Effector memory CD8-positive, alpha-beta T cell (primary cell): ENCODE measurements around the gene FNDC11.

ENCODE experiments used
- ATAC-seq: fragments of 150-1000 bp; cut with Tn5 transposase; replicated peaks from 2 replicates; pipeline ENCODE4 v1.10.0; 2021; ENCODE audit warnings: mild to moderate bottlenecking, moderate library complexity
- DNase-seq, 3 experiments: peaks; one replicate each; pipeline ENCODE4 v3.0.0; 2021
- H3K27ac Mint-ChIP-seq, 2 donors: one replicate each; pipeline ENCODE4 v1.8.0; 2022; ENCODE audit warnings: mild to moderate bottlenecking in 2 of 2, mixed read lengths in 2 of 2, moderate library complexity in 2 of 2
- H3K27me3 Mint-ChIP-seq, 2 donors: one replicate each; pipeline ENCODE4 v1.8.0; 2022; ENCODE audit warnings: mixed read lengths in 2 of 2
- H3K36me3 Mint-ChIP-seq: one replicate; pipeline ENCODE4 v1.8.0; 2022; ENCODE audit warnings: mild to moderate bottlenecking, moderate library complexity, mixed read lengths; ENCODE audit not compliant: insufficient read depth
- H3K4me1 Mint-ChIP-seq, 2 donors: one replicate each; pipeline ENCODE4 v1.8.0; 2022; ENCODE audit warnings: low read depth in 2 of 2, mixed read lengths in 2 of 2
- H3K4me3 Mint-ChIP-seq, 2 donors: one replicate each; pipeline ENCODE4 v1.8.0; 2022; ENCODE audit warnings: mild to moderate bottlenecking in 2 of 2, mixed read lengths in 2 of 2, moderate library complexity in 2 of 2
- H3K9me3 Mint-ChIP-seq, 2 donors: one replicate each; pipeline ENCODE4 v1.8.0; 2022; ENCODE audit warnings: mixed read lengths in 2 of 2

FNDC11 gene

DNA sequence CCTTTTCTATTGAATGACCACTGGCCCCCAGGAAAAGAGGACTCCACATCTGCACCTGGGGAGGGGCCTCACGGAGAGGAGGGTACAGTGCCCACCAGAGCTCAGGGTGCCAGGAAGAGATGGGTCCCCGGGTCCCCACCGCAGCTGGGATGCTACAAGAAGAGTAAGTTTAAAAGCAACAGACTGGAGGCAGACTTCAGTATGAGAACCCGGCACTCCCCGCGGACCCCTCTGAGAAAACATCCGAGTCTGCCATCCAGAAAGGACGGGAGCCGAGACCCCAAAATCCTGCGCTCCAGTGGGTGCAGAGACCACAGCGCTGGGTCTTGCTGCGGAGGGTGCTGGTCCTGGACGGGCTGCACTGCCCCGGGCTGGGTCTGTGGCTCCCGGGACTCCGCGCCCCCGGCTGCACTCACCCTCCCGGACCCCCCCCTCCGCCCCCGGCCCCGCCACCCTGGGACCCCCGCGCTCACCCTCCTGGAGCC lies 19.7 kb downstream of the FNDC11 start:
- H3K27me3 Mint-ChIP-seq, result no peaks in the 10 kb centered on the region

DNA sequence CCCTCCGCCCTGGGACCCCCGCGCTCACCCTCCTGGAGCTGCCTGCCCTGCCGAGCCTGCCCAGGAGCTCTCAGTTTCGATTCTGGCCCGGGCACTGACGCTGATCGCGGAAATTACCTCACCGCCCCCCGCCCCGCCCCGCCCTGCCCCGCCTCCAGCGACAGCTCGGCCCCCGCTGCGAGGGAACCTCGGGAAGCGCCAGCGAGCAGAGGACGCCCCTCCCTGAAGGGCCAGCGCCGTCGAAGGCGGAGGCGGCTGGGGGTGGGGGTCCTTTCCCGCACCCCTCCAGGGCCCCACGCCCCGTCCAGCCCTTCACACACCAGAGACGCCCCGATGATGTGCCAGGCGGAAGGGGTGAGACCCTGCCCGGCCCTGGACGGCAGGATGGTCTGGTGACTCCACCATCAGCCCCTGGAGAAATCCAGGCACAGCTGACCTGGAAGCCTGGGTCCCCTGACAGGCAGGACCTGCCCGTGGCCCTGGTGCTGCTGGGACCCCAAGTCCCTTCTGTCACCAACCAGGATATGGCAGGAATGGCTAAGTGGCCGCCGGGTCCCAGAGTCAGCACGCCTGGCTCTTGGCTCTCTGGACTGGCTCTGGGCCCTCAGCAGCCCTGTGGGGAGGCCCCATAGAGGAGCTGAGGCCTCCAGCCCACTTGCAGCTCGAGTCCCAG lies 20.3 kb downstream of the FNDC11 start, which contains the start of gene HELZ2:
Gene HELZ2 (minus strand): TSS at position 84 of the 673 bp plus-strand sequence. CDS start 1,854 bp downstream, outside the sequence.
- ATAC-seq (peak; percentile 94), DNase-seq (peak; percentile 55 to 62 (median 60))
- H3K4me3 Mint-ChIP-seq, result peak within 1 kb of the TSS; percentile 81 to 82
- no peaks in the 10 kb centered on the region for H3K27me3 Mint-ChIP-seq
- no peaks in the 10 kb centered on the region for H3K9me3 Mint-ChIP-seq
- H3K36me3 Mint-ChIP-seq, result peaks cover 3% of the 10 kb centered on the region
- H3K27ac Mint-ChIP-seq, result peak within 1 kb of the TSS; percentile 83 to 89
- H3K4me1 Mint-ChIP-seq, result peaks cover 1 to 7% of the 10 kb centered on the region in 2 donors

More for the DNA sequence above, 19.7 kb downstream of the FNDC11 start:
- ATAC-seq (peak; percentile 31), DNase-seq (no peak)
- Mint-ChIP-seq H3K4me3 (peak overlapping the region; percentile 81 to 82), H3K36me3 (peaks cover 6% of the 10 kb centered on the region), H3K9me3 (no peaks in the 10 kb centered on the region), H3K4me1 (peaks cover 6 to 11% of the 10 kb centered on the region in 2 donors), H3K27ac (peak overlapping the region; percentile 83 to 89)

DNA sequence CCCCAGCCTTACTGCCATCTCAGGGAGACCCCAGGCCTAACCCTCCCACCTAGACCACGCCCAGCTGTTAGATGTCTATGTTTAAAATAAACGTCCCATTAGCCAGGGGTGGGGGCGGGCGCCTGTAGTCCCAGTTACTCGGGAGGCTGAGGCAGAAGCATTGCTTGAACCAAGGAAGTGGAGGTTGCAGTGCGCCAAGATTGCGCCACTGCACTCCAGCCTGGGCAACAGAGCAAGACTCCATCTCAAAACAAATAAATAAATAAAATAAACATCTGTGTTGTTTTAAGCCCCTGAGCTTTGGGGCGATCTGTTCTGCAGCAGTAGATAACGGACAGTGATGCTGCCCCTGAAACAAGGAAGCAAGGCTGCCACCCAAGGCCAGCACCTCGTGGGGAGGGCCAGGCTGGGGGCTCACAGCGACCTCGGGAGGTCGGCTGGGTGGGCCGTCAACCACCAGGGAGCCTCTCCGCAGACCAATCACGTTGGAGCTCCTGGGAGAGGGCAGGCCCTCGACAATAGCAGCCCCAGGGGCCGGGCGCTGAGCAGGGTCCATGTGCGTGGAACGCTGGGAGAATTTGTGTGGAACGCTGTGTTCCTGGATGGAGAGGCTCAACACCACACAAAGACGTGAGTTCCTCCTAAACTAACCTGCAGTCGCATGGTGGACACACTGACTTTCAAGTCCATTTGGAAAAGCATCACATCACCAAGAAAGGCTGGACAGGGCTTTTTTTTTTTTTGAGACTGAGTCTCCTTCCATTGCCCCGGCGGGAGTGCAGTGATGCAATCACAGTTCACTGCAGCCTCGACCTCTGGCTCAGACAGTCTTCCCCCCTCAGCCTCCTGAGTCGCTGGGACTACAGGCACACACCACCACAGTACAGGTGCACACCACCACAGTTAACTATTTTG lies 21.1 kb downstream of the FNDC11 start:
- no peak for DNase-seq

DNA sequence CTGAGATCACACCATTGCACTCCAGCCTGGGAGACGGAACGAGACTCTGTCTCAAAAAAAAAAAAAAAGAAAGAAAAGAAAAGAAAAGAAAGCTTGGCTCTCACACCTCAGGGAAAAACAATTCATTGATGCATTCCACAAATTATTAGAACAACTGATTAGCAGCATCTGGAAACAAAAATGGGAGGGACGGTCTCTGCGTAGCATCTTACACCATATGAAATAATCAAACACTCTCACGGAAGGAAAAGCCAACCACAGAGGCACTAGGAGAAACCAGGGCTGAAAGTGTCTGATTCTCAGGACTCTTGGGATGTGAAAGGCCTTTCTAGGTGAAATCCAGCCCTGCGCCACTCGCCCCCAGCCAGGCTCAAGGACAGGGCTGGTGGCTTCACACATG lies 22.4 kb downstream of the FNDC11 start:
- no peaks in the 10 kb centered on the region for H3K27me3 Mint-ChIP-seq

More for the DNA sequence above, 21.1 kb downstream of the FNDC11 start:
- peaks cover 3% of the 10 kb centered on the region for H3K36me3 Mint-ChIP-seq
- ATAC-seq, result no peak
- peak overlapping the region; percentile 81 to 82 for H3K4me3 Mint-ChIP-seq
- H3K9me3 Mint-ChIP-seq, result no peaks in the 10 kb centered on the region
- H3K27ac Mint-ChIP-seq, result peak overlapping the region; percentile 83 to 89
- no peaks in the 10 kb centered on the region for H3K27me3 Mint-ChIP-seq
- peaks cover 0 to 2% of the 10 kb centered on the region in 2 donors for H3K4me1 Mint-ChIP-seq

DNA sequence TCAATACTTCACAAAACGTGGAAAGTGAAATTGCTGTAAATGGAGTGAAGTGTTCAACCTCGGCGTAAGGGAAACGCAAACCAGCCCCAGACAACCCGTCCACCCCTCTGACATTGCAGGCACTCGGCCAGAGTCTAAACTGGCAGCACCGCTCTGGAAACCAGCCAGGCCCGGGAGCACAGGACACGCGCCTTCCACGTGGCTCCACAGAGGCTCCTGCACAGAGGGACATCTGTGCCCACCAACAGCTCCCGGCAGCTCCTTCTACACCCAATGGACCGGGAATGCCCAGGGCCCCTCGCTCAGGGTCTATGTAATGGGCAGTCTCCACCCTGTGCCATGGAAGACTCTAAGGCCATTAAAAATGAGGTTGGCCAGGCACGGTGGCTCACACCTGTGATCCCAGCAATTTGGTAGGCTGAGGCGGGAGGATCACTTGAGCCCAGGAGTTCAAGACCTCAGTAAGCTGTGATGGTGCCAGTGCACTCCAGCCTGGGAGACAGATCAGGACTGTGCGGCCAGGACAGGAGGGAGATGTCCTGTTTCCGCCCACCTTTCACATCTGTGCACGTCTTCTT lies 23.4 kb downstream of the FNDC11 start:
- ATAC-seq, result no peak
- Mint-ChIP-seq H3K27me3 (no peaks in the 10 kb centered on the region), H3K36me3 (peaks cover 3% of the 10 kb centered on the region)

More for the DNA sequence above, 22.4 kb downstream of the FNDC11 start:
- Mint-ChIP-seq H3K27ac (no peak overlapping the region), H3K4me3 (peak overlapping the region in 1 of 2 donors; percentile 11), H3K9me3 (no peaks in the 10 kb centered on the region), H3K36me3 (peaks cover 3% of the 10 kb centered on the region), H3K4me1 (peaks cover 0 to 9% of the 10 kb centered on the region in 2 donors)
- DNase-seq (no peak), ATAC-seq (no peak)

DNA sequence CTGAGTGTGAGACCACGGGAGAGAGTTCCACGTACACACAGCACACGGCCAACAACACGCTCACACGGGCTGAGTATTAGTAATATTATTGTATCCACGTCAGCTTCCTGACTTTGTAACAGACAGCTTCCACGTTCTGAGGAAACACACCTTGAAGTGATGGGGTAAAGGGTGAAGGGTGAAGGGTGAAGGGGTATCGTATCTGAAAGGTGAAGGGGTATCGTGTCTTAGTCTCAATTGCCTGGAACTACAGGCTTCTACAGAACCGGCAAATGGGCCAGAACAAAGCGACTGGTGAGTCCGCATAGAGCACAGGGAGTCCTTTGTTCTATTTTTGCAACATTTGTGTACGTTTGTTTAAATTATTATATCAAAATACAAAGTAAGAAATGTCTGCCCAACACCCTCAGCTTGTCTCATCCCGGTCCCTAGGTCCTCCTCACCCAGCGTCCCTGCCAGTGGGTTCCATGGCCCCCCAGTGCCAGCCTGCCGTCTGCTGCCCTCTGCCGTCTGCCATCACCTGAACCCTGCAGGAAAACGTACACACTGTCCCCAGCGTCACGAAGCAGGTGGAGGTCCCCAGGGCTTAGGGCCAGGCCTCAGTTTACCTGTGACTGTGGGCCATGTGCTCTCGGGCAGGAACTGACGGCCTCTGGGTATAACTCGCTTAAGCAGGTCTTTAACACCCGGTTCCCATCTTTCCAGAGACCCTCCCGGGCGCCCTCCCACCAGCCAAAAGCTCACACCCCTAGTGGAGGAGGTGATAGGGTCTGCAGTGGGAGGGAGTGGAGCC lies 24.5 kb downstream of the FNDC11 start:
- Mint-ChIP-seq H3K36me3 (peaks cover 3% of the 10 kb centered on the region), H3K9me3 (no peaks in the 10 kb centered on the region), H3K27me3 (no peaks in the 10 kb centered on the region), H3K27ac (no peak overlapping the region), H3K4me3 (no peak overlapping the region), H3K4me1 (peaks cover 0 to 8% of the 10 kb centered on the region in 2 donors)
- DNase-seq (no peak), ATAC-seq (no peak)

More for the DNA sequence above, 23.4 kb downstream of the FNDC11 start:
- no peak for DNase-seq
- Mint-ChIP-seq H3K4me3 (no peak overlapping the region), H3K9me3 (no peaks in the 10 kb centered on the region), H3K27ac (no peak overlapping the region), H3K4me1 (peaks cover 0 to 9% of the 10 kb centered on the region in 2 donors)

DNA sequence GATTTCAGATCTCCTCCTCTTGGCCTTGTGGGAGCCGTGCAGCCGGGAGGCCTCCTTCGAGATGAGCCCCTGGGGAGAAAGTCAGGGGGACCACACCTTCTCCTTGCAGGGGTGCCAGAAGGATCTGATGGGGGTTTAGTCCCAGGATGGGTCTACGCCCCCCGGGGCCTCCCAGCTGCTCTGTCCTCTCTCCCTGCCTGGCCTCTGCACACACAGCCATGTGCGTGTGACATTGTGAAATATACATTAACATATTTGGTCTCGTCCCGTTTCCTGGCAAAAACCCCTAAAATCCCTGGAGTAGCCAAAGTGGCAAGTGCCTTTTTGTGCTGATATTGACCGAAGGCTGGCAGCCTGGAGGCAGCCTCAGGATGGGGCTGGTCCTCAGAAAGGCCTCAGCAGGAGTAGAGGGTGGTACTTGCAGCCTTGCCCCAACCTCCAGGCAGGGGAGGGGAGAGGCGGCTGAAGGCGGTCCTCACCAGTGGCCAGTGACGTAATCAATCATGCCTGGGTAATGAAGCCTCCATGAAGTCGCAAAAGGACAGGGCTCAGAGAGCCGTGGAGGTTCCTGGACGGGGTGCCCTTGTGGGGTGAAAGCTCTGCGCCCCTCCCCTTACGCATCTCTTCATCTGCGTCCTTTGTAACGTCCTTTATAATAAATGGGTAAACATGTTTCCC lies 25.2 kb downstream of the FNDC11 start:
- Mint-ChIP-seq H3K4me1 (peaks cover 0 to 7% of the 10 kb centered on the region in 2 donors), H3K27me3 (no peaks in the 10 kb centered on the region), H3K36me3 (peaks cover 3% of the 10 kb centered on the region), H3K27ac (no peak overlapping the region), H3K4me3 (no peak overlapping the region), H3K9me3 (no peaks in the 10 kb centered on the region)
- ATAC-seq, result no peak
- no peak for DNase-seq

DNA sequence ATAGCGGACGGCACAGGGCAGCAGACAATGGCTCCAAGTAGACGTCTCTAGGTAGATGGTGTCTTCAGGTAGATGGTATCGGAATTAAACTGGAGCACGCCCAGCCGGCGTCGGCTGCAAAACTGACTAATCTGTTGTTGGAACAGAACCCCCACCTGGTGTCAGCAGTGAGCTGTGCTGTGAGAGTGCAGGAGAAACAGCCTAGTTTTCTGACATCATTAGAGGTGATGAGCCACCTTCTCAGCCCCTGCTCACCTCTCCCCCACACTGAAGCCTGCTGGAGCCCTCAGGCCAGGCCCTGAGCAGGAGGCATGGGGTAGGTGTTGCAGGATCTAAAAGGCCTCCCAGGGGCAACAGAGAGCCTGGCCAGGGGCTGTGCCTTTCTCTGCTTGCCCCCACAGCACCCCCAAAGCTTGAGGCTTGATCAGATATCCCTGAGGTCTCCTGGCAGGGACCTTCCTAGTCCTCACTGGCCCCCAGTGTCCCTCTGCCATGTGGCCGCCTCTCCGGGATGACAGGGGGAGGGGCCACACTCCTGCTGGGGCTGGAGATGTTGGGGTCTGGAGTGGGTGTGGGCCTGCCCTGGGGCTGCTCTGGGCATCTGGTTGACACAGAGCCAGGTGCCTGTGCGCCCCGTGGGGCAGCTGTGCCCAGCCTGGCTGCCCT lies 27.0 kb downstream of the FNDC11 start:
- H3K27ac Mint-ChIP-seq, result no peak overlapping the region

DNA sequence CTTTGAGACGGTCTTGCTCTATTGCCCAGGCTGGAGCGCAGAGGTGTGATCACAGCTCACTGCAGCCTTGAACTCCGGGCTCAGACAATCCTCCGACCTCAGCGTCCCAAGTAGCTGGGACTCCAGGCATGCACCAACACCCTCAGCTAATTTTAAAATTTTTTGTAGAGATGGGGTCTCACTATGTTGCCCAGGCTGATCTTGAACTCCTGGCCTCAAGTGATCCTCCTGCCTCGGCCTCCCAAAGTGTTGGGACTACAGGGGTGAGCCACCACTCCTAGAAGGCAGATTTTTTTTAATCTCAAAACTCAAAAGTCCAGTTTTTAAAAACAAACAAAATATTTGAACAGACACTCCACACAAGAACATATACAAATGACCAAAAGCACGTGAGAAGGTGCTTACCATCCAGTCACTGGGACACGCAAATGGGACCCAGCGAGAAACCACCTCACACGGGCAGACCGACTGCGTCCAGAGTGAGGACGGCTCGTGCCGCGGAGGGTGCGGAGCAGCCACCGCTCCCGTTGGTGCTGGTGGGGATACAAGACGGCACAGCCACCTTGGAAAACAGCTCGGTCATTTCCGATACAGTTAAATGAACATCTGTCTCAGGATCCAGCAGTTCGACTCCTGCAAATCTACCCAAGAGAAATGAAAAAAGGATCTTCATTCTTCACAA lies 28.6 kb downstream of the FNDC11 start:
- no peaks in the 10 kb centered on the region for H3K9me3 Mint-ChIP-seq
- no peak overlapping the region for H3K27ac Mint-ChIP-seq
- DNase-seq, result no peak
- H3K36me3 Mint-ChIP-seq, result peaks cover 5% of the 10 kb centered on the region
- H3K4me1 Mint-ChIP-seq, result peaks cover 0 to 7% of the 10 kb centered on the region in 2 donors
- H3K4me3 Mint-ChIP-seq, result no peak overlapping the region
- no peak for ATAC-seq
- no peaks in the 10 kb centered on the region for H3K27me3 Mint-ChIP-seq

More for the DNA sequence above, 27.0 kb downstream of the FNDC11 start:
- Mint-ChIP-seq H3K27me3 (no peaks in the 10 kb centered on the region), H3K4me1 (peaks cover 0 to 7% of the 10 kb centered on the region in 2 donors), H3K36me3 (peaks cover 3% of the 10 kb centered on the region), H3K9me3 (no peaks in the 10 kb centered on the region), H3K4me3 (no peak overlapping the region)
- DNase-seq (peak; percentile 62 to 68 (median 65)), ATAC-seq (peak; percentile 98)

DNA sequence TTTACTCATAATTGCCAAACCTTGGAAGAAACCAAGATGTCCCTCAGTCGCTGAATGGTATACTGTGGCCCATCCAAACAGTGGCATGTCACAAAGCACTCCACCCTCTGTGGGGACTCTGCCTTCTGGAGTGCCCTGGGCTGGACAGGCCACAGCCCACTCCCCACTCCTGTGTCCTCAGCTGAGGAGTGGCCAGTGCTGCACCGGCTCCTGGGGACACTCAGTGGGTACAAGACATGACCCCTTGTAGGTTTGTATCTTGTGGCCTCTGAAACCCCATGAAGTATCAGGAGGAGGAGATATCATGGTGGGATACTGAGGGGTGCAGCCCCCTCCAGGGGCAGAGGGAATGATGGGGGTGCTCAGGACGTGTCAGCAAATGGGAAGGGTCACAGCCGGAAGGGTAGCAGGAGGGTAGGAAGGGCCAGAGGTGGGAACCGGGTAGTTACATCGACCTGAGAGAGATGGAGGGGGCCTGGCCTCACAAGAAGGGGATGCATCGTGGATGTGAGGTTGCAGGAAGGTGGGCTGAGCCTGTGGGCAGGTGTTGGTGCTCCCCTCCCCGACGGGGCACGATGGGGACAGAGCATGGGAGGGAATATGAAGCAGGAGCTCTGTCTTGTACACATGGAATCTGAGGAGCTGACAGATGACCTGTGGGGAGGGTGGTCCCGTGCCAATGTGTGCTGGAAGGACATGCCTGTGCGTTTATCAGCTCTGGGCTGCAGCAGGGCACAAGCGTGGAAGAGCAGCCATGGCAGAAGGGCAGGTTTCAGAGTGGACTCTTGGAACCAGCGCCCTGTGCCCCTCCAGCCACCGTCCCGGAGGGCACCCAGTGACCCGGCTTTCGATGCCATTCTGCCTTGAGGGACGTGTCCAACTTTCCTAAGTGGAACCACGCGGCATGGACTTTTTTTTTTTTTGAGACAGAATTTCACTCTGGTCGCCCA lies 31.9 kb downstream of the FNDC11 start:
- H3K4me3 Mint-ChIP-seq, result no peak overlapping the region

DNA sequence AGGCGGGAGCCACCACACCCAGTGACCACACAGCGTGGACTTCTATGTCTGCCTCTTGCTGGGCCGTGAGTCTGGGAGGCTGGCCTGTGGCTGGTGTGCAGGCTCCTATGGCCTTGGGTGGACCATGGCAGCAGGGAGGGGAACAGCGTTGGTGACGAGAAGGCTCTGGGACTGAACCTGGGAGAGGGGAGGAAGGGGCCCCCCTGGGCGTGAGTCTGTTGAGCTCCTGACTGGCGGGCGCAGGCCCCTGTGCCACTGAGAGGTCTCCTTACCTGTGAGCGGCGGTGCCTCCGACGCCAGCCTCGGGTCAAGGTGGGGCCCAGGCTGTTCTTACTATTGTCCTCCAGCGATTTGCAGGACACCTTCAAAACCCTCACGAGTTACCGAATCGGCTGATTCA lies 32.8 kb downstream of the FNDC11 start:
- H3K27me3 Mint-ChIP-seq, result no peaks in the 10 kb centered on the region
- H3K4me3 Mint-ChIP-seq, result no peak overlapping the region
- H3K4me1 Mint-ChIP-seq, result peaks cover 0 to 1% of the 10 kb centered on the region in 2 donors
- no peak overlapping the region for H3K27ac Mint-ChIP-seq
- H3K36me3 Mint-ChIP-seq, result peaks cover 21% of the 10 kb centered on the region
- DNase-seq (no peak), ATAC-seq (no peak)
- H3K9me3 Mint-ChIP-seq, result no peaks in the 10 kb centered on the region

More for the DNA sequence above, 31.9 kb downstream of the FNDC11 start:
- DNase-seq (no peak), ATAC-seq (no peak)
- Mint-ChIP-seq H3K27ac (no peak overlapping the region), H3K9me3 (no peaks in the 10 kb centered on the region), H3K27me3 (no peaks in the 10 kb centered on the region), H3K36me3 (peaks cover 15% of the 10 kb centered on the region), H3K4me1 (peaks cover 0 to 3% of the 10 kb centered on the region in 2 donors)
